ENCODE measurements around the gene CEBPZOS.

DNA sequence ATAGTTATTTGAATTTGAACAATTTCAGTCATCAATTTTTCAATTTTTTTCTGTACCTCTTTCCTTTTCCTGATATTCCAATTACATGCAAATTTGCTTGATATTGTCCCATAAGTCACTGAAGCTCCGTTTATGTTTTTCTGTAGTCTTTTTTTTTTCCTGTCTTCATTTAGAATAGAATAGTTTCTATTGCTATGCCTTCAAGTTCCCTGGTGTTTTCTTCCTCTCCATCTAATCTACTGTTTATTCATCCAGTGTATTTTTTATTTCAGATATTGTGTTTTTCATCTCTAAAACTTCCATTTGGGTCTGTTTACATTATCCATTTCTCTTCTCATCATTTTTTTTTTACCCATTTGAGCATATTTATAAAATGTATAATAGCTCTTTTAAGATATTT lies 31.5 kb upstream of the CEBPZOS start:
- TF ChIP-seq POLR2AphosphoS5 (IDR thresholded peaks at IDR 0.05), result no peak
- TF ChIP-seq POLR2A (IDR thresholded peaks at IDR 0.05), result no peak
- TF ChIP-seq, protein P1, sequence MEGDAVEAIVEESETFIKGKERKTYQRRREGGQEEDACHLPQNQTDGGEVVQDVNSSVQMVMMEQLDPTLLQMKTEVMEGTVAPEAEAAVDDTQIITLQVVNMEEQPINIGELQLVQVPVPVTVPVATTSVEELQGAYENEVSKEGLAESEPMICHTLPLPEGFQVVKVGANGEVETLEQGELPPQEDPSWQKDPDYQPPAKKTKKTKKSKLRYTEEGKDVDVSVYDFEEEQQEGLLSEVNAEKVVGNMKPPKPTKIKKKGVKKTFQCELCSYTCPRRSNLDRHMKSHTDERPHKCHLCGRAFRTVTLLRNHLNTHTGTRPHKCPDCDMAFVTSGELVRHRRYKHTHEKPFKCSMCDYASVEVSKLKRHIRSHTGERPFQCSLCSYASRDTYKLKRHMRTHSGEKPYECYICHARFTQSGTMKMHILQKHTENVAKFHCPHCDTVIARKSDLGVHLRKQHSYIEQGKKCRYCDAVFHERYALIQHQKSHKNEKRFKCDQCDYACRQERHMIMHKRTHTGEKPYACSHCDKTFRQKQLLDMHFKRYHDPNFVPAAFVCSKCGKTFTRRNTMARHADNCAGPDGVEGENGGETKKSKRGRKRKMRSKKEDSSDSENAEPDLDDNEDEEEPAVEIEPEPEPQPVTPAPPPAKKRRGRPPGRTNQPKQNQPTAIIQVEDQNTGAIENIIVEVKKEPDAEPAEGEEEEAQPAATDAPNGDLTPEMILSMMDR (IDR thresholded peaks at IDR 0.05), result no peak
